MM.1S (cell line): ENCODE data around the gene UBE2U.

Source experiments
- CTCF ChIP-seq: fragments of 300-600 bp; sonication (generic); IDR thresholded peaks from 2 replicates; pipeline ENCODE4 v1.5.1; 2016; ENCODE audit warnings: antibody characterized with exemption, low read length, mixed read lengths
- EZH2 ChIP-seq: fragments of 300-600 bp; sonication (generic); optimal IDR thresholded peaks from 2 replicates; pipeline ENCODE3; 2017; ENCODE audit warnings: low read depth, mild to moderate bottlenecking, antibody characterized with exemption, low read length, mixed read lengths
- EZH2phosphoT487 ChIP-seq: fragments of 300-600 bp; sonication (generic); IDR thresholded peaks from 2 replicates; pipeline ENCODE4 v1.6.1; 2018; ENCODE audit warnings: antibody characterized with exemption, low read length

GRCh38 chr1:64302971-64303370 lies 99.5 kb downstream of the UBE2U start:
- TF ChIP-seq CTCF (no peak), EZH2 (no peak), EZH2phosphoT487 (no peak)
